Activated CD4-positive, alpha-beta T cell treated with anti-CD3 and anti-CD28 coated beads for 4 hours (primary cell): ENCODE results near the gene NTSR1.

Source experiments
- DNase-seq, 2 donors: peaks; one replicate each; pipeline ENCODE4 v3.0.0-alpha.2; 2020

The NTSR1 gene

DNA sequence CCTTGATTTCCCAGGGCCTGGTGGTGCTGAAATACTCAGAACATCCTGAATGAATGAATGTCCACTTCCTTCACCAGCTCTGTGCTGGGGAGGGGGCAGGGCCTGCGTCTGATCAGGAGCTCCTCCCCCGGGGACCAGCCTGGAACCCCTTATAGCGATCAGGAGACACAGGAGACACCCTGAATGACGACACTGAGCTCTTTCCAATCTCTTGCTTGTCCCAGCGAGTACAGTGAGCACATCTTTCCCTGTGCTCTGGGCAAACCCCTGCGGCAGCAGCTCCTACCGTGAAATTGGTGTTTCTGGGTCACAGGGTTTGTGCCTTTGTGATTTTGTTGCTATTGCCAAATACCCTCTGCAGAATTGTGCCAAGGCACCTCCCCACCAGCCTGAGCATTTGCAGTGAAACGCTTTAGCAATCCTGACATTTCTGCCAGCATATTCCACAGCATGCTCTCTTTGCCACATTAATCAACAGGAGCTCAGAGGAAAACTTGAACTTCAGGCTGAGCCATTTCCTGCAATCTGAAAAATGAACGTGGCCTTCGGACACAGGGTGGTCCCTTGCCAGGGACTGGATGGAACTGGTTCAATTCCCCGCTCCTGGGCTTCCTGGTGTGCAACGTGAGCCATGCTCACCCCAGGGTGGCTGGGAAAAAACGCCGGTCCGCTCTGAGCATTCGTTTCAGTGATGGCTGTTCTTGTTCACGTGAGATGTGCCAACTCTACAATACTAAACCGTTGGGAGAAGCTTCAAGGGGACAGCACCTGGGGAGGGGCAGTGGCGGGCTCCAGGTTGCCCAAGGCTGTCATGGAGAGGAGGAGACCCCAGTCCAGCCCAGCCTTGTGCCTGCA, 64.6 kb downstream of the NTSR1 start:
- no peak for DNase-seq

DNA sequence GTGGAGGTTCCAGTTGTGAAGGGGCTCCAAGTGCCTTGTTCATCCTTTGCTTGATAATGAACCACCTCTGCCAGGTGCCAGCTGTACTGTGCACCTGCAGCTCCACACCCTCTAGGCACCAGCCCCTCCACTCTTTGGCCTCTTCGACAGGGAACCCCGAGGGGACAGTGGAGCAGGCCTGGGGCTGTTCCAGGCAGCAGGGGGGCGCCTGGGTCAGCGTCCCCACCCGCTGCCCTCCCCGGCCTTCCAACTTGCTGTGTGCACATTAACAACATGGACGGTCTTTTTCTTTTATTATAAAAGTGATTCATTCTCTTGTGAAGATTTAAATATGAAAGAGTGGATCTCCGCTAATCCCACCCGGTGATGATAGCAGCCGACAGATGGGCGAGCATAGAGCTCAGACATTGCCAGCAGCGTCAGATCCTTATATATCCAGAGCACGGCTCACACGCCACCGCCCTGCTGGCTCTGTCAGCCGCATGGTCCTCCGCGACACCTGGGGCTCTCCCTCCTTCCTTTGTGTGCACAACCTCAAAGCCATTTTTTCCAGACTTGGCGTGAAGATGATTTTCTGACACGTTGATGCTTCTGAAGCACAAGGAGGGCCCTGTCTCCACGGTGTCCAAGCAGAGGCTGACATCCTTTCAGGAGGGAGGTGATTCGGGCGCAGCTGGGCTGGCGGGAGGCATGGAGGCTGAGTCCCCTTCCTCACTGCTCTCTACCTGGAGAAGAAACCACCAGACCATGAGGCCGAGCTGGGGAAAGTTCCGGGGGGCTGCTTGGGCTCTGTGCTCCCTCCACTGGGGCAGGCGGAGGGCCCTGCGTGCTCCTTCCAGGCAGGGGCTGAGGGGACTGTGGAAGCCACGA, 65.4 kb downstream of the NTSR1 start:
- no peak for DNase-seq

DNA sequence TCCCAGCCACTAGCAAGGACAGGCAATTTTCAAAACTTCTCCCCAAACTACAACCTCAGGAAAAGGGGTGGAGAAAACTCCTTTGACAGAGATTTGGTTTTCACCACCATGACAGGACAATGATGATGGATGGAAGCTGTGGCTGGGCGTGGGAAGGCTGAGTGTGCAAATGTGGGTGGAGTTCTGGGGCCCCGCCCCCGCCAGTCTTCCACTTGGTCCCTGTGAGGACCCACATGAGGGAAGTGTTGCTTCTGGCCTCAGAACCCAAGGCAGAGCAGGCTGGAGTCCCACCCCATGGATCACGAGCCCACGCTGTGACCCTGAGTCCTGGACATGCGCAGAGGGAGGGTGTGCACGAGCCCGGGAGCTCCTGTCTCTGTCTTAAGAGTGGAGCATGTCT, 66.1 kb downstream of the NTSR1 start:
- peak in 1 of 2 donors; percentile 29 for DNase-seq

GRCh38 chr20:62775206-62775605, 66.6 kb downstream of the NTSR1 start:
- DNase-seq, result no peak

GRCh38 chr20:62776035-62776691, 67.5 kb downstream of the NTSR1 start:
- no peak for DNase-seq

DNA sequence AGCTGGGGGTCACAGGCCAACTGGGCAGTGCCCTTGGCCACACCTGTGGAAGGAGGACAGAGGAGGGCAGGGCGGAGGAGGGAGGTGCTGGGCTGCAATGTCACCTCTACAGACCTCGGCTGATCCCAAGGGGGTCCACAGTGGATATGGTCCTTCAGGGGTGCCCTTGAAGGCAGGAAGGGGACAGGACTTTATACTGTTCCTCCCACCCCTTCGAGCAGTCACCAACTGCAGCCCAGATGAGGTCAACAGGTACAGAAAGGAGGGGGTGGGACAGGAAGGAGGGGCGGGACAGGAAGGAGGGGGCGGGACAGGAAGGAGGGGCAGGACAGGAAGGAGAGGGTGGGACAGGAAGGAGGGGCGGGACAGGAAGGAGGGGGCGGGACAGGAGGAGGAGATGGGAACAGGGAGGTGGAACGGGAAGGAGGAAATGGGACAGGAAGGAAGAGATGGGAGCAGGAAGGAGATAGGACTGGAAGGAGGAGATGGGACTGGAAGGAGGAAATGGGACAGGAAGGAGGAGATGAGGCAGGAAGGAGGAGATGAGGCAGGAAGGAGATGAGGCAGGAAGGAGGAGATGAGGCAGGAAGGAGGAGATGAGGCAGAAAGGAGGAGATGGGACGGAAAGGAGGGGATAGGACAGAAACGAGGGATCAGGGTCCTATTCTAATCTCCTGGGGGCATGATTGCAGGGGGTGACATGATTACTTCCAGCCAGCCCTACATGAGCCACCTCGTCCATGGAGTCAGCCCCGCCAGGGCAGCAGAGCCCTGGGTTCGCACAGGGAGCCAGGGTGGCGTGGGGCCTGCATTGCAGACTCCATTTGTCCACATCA, 68.3 kb downstream of the NTSR1 start:
- peak; percentile 50 to 60 for DNase-seq

DNA sequence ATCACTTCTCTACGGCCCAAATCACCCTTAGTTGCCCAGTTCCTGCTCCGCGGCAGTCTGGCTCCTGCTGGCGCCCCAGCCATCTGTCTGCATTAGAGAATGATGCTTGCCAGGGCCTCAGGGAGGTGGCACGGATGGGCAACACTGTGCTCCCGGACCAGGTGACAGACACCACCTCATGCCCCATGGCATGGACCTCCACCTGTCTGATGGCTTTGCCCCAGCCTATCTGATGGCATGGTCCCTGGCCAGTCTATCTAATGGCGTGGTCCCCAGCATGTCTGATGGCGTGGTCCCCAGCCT, 68.8 kb downstream of the NTSR1 start:
- no peak for DNase-seq

GRCh38 chr20:62778058-62778457, 69.4 kb downstream of the NTSR1 start:
- DNase-seq, result no peak

DNA sequence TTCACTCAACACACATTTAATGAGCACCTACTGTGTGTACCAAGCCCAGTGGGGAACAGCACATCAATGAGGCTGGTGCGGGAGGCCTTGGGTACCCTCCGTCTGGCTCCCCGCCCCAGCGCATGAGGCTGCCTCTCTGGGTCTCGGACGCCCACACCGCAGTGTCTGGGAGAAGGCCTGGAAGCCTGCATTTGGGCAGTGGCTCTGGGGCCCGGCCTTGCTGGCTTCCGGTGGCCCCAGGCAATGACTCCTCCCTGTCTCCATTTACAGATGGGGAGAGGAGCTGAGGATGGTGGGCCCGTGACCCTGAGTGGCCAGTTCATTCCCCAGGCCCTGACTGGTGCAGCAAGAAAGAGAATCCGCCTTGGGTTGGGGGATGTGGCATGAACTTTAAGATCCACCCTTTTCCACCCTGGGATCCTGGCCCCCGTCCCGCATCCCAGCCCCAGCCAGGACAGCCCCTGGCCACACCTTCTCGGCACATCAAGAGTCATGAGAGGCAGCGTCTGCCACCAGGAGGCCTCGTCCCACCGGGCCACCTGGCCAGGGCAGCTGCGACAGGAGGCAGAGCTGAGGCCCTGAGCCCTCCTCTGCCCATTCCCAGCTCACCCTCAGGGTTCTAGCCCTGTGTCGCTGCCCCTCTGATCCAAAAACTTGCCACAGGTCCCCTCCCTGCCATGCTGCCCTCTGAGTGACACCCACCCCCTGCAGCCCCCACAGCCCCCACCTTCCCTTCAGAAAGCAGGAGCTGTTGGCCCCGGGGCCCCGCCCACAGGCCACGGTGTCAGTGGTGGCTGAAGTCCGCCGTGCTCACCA, 70.2 kb downstream of the NTSR1 start:
- DNase-seq, result no peak

- no peak for DNase-seq
These were observed 70.7 kb downstream of the NTSR1 start for GRCh38 chr20:62779417-62779685.

- DNase-seq, result no peak
These were observed 71.6 kb downstream of the NTSR1 start for GRCh38 chr20:62780204-62780603.

DNA sequence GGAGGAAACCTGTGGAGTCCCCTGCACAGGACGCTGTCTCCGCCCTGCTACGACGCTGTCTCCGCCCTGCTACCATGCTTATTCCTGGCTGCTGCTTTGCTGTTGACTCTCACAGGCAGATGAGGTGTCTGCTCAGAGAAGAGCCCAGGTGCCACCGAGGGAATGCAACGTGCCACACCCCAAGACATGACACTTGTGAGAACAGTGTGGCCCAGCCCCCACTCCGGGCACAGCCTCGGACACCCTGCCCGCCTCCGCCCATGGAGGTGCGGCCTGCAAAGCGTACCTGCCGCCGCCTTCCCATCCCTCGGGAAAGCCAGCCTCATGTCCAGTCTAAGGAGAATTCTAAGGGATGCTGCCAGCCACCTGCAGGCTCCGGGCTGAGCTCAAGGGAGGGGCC, 72.1 kb downstream of the NTSR1 start:
- DNase-seq, result no peak

DNA sequence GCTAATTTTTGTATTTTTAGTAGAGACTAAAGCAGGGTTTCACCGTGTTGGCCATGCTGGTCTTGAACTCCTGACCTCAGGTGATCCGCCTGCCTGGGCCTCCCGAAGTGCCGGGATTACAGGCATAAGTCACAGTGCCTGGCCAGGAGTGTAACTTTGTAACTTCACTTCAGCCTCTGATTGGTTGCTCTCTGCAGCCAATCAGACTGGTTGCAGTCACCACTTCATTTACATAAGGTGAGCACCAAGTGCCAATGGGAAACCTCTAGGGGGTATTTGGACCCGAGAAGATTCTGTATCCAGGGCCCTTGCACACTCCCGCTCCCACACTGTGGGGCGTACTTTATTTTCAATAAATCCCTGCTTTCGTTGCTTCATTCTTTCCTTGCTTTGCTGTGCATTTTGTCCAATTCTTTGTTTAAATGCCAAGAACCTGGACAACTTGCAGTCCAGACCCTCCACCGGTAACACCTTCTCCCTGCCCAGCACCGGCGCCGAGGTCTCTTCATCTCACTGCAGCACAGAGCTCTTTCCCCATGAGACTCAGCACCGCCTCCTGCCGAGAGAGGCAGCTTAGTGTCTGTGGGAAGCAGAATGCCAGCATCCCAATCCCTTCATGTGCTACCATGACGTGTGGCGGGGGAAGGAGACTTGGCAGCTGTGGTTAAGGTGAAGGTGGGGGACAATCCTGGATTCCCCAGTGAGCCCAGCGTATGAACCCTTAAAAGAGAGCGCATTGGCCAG, 73.7 kb downstream of the NTSR1 start:
- DNase-seq, result no peak

GRCh38 chr20:62782893-62783278, 74.2 kb downstream of the NTSR1 start:
- no peak for DNase-seq

- no peak for DNase-seq
These were observed 75.9 kb downstream of the NTSR1 start for GRCh38 chr20:62784497-62784896.

DNA sequence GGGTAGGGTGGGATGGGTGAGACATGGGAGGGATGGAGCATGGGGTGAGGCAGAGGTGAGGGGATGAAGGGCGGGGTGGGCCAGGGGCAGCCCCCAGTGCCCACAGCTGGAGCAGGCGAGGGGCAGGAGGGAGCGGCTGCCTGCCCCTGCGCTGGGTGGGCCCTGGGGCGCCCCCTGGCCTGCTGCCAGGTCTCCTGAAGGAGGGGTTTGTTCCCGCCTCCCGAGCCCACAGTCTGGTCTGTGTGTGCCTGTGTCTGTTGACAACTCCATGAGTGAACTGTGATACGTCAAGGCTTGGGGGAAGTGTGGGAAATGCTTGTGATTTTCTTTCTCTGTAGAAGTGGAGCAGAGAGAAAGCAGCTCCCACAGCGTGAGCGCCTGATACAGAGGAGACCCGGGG, 76.8 kb downstream of the NTSR1 start:
- DNase-seq, result no peak

DNA sequence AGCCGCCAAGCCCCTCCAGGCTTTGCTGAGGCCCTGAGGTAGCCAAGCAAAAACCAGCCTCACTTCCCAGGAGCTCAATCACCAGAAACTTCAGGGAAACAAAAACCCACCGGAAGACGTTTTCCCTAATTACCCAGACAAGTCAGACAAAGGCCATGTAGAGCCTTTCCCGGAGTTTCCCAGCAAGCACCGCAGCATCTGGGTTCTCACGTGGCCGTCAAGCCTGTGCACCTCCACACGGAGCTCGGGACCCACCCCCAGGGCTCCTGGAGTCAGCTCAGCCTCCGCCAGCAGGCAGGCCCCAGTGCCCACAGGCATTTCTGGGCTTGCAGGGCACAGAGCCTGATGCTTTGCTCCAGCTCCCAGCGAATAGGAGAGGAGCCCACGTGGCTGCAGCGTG, 77.5 kb downstream of the NTSR1 start:
- no peak for DNase-seq

GRCh38 chr20:62787321-62787720, 78.7 kb downstream of the NTSR1 start:
- no peak for DNase-seq

DNA sequence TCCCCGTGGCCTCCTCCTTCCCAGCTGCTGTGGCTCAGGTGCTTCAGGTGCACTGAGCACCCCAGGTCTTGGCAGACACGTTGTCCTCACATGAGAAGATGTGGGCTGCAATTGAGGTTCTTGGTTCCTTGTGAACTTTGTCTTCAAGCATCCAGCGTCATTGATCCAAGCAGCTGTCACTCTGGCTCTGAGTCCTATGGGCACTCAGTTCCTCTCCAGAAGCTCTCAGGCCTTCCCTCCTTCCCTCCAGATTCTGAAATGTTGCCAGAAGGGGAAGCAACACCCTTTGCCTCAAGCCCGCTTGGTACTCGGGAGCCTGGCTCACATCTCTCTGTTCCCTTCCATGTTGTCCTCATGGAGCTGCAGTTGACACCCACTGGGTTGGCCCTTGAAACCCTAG, 79.2 kb downstream of the NTSR1 start:
- DNase-seq, result no peak

DNA sequence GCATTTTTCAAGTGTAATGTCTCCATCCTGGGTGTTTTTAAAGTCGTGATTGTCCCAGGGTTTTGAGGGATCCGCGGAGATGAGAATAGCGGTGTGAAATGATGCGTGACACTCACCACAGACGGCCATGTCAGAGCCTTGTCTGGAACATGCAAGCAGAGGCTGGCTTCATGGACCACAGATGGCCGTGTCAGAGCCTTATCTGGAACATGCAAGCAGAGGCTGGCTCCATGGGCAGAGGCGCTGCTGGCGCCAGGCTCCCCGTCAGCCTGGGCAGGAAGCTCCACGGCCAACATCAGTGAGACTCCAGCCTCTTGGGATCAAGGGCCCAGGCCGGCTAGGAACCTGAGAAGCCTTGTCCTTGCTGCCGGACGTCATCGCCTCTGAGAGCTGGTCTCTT, 80.0 kb downstream of the NTSR1 start:
- DNase-seq, result no peak

- no peak for DNase-seq
These were observed 81.4 kb downstream of the NTSR1 start for GRCh38 chr20:62790075-62790474.
